GM19035 (cell line): ENCODE measurements around the gene TTLL10.

Source experiments
- ATAC-seq: cut with Tn5 transposase; IDR thresholded peaks from one replicate; pipeline ENCODE4 v1.9.1; 2021; ENCODE audit not compliant: unreplicated experiment

Gene TTLL10

DNA sequence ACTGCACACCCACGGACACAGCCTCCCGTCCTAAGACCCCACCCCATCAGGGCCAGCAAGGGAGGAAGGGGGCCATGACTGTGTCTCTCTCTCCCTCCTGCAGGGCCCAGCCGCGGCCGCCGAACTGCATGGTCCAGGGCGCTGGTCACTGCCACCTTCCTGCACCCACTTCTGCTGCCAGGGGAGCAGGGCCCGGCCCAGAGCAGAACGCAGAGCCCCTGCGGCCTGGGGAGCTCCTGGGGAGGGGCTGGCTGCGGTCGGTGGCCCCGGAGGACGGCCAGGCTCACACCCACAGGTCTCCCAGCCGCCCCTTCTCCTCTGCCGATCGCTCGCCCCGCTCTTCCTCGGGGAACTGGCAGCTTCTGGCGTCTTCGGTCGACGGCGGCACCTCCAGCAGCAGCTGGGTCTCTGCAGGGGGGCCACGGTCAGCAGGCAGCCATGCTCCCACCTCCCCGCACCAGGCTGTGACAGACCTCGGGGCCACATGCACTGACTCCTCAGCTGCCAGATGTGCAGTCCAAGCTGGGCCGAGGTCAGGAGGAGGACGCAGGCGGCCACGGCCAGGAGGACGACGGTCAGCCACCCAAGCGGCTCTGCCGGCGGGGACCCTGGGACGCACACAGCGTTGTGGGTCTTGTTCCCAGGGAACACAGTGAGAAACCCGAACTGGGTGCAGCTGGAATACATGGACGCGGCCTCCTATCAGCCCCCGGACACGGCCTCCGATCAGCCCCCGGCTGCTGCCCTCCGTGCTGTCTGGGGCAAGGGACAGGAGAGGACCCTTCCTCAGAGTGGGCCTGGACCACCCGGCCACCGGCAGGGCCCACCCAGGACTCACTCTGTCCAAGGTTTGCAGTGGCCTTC, 30.1 kb downstream of the TTLL10 start:
- no peak for ATAC-seq

DNA sequence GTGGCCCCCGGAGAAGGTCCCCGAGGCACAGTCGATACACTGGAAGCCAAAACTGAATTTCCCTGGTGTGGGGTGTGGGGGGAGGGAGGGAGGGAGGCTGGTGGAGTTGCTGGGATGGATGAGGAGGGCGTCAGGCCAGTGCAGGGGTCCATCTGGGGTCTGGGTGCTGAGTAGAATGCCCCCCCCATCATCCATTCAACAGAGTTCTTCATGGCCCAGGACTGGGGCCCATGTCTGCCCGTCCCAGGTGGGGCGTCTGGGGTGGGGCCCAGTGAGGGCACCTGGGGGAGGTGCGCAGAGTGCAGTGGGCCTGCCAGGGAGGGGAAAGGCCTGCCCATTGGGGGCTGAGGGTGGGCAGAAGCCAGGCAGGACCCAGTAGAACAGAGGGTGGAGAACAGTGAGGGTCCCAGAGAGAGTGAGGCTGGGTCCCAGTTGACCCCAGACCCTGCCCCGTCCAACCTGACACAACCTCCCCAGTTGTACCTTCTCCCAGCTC, 30.8 kb downstream of the TTLL10 start:
- ATAC-seq: no peak

DNA sequence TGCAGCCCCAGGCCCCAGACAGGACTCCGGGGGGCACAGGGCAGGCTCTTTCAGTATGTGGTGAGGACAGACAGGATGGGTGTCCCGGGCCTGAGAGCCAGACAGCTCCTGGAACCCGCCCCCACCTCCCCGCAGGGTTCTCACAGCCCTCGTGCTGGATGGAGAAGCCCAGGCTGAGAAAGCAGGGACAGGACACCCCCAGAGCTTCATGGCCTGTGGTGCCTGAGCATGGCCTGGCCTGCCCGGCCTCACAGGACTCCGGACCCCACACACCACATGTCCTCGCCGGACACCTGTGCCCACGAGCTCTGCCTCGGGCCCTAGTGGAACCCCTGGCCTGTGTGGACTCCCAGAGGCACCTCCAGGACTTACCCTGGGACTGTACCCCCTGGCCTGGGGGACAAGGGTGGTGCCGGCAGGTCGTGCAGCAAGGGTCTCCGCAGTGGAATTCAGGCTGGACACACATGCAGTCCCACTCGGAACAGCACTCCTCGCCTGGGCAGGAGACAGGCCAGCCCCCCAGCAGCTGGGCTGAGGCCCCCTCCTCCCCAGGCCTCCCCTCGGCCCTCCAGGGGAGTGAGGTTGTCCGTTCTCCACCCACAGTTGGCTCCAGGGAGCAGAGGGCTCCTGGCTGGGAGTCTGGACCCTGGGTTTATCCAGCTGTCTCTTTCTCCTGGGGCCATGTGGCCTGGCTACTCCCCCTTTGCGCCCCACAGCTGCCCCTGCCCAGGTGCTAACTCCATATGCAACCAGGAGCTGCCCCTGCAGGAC, 31.5 kb downstream of the TTLL10 start:
- no peak for ATAC-seq

DNA sequence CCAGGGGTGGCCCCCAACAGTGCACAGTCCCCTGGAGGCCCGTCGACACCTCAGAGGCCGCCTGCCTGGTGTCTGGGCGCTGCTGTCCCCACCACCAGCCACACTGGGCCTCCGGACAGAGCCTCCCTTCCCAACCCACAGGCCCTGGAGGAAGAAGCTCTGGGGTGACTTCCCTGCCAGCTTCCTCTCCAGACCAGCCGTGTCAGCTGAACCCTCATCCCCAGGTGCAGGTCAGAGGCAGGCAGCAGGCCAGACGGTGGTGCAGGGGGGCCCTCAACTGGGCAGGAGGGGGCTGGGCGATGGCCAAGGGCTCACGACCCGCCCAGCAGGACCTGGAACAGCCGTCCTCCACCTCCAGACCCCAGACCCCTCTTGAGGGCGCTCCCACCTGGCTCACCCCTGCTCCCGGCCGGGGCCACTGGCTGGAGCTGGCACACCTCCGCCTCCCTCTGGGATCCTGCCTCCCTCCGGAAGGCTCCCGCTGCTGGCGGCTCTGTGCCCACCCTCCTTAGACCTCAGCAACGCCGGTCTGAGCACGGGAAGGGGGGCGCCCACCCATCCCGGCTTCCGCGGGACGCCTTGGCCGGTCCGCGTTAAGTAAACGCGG, 32.2 kb downstream of the TTLL10 start:
- no peak for ATAC-seq

DNA sequence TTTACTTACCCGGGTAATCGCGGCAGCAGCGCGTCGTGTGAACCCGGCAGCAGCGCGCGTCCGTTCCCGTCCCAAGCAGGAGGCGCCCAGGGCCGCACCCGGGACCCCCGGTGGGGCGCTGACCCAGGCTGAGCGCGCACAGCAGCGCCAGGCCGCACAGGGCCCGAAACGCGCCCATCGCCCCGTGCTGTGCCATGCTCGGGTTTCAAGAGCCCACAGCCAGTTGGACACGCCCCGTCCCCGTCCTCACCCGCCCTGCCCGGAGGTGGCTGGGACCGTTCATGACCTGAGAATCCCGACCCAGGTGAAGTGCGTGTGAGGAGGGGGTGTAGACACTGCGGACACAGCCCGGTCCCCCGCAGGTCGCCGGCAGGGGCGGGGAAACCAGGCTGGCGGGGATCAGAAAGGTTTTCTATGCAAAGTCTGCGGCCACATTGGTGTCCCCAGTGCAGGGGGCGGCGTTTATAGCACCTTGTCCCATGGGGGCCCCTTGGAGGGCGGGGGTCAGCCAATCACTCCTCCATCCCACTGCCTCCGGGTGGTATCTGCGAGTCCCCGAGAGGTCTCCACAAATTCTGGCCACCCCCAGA, 32.8 kb downstream of the TTLL10 start, which contains the start of gene TNFRSF18:
Gene TNFRSF18 (minus strand): TSS at position 217 of the 590 bp plus-strand sequence. CDS start 21 bp downstream, at position 196.
- ATAC-seq: no peak

DNA sequence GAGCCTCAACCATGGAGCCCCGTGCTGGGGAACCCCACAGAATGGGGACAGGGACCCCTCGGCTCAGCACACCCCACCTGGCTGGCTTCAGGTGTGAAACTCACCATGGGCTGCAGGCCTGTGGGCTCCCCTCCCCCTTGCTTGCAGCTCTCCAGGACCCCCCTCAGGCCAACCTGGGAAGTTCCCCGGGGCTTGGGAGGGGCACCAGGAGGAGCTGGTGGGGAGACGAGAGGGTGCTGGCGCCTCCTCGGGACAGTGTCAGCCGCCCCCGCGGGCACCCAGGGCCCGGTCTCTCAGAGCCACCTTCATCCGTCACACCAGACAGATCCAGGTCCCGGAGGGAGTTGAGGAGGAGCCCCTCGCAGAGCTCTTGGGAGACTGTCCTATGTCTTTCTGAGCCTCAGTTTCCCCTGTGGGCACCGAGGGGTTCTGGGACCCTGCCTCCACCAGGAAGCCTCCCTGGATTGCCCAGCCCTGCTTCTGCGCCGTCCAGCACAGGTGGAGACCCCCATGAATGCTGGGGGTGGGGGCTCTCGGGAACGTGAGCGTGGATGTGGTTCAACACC, 33.4 kb downstream of the TTLL10 start:
- ATAC-seq: no peak

DNA sequence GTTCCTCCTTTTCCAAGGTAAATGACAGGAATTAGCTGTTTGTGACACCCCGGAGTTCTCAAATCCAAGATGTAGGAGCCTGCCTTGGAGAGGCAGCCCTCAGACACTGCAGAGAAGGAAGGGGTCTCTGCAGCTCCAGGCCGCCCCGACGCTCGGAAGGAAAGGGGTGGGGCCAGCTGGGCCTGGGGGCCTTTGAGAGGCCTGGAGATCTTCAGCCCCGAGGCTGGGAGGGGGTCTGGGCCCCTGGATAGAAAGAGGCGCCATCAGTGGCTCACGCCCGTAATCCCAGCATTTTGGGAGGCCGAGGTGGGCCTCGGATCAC, 33.9 kb downstream of the TTLL10 start:
- ATAC-seq: no peak

DNA sequence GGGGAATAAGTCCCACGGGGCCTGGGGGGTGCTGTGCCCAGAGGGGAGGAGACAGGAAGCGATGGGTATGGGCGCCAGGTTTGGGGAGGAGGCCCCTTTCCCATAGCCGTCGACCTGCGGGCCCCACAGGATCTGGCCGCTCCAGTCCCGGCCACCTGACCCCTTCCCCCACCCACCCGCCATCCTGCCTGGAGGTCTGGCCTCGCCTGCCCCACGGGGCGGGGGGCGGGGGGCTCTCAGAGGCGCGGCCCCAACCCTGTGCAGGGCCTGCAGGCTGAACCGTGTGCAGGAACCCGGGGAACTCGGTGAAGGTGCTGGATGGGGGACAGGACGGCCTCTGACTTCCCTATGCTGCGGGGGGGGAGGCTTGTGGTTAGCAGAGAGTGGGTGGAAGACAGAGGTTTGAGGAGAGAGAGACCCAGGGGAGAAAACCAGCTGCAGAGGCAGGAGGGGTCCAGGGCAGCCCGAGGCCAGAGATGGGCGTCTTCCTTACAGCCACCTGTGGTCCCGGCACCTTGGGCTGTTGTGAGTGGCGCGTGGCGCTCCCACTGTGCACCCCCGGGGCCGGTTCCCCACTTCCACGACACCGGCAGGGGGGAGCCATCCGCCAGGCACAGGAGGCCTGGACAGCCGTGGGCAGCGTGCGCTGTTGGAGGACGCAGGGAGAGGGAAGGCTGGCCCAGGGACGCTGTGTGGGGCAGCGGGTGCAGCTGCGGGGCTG, 35.2 kb downstream of the TTLL10 start:
- ATAC-seq: no peak

DNA sequence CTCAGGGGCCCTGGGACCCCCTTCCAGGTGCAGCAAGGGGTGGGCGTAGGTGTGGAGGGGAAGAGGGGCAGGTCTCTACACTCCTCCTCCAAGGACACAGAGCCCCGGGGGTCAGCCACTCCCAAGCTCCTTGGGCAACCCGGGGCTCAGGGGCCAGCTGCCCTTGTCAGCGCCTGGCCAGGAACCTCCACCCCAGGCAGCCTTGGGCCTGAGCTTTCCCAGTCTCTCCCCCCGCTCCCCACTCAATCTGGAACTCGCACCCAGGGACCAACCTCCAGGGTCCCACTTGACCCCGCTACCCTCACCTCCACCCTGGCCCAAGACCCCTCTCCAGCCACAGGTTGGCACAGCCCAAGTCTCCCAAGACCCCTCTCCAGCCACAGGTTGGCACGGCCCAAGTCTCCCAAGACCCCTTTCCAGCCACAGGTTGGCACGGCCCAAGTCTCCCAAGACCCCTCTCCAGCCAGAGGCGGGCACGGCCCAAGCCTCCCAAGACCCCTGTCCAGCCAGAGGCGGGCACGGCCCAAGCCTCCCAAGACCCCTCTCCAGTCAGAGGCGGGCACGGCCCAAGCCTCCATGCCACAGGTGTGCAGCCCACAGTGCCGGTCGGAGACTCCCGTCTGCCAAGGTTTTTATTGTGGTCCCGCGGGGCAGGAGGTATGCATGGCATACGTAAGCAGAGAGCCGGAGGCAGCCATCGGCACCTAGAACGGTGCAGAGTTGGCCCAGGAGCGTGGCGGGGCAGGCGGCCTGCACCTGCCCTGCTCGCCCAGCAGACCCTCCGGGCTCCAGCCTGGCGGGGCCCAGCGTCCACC, 37.3 kb downstream of the TTLL10 start:
- ATAC-seq: no peak

DNA sequence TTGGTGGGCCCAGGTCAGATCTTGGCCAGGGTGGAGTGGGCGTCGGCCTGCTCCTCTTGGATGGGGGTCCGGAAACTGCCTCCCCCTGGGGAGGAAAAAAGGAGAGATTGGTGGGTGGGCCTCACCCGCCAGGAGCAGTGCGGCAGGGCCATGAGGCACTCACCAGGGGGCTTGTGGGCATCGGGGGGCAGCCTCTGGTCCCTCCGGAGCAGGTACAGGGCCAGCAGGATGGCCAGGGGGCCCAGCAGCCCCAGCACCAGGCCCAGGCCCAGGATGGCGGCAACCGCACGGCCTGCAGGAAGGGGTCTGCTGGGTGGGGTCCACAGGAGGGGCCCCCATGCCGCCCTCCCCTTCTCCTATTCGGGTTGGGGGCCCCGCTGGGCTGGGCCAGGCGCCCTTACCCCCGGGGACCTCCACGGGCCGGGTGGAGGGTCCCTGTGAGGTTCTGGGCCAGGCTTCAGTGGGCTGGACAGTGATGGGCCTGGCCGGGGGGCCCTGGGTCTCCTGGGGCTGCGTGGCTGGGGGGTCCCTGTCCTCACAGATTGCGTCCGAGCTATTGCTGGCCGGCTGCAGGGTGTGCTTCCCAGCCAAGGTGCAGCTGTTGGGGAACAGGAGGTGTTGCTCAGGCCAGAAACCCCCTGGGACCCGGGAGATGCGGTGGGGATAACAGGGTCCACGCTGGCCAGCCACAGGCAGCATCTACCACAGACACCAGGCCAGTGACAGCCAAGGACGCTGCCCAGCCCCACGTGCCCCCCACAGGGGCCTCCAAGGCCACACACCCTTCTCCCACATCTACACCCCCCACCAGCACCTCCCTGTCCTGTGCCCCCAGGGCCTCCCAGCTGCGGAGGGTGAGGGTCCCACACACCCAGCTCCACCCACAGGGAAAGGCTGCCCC, 38.1 kb downstream of the TTLL10 start:
- ATAC-seq: no peak

DNA sequence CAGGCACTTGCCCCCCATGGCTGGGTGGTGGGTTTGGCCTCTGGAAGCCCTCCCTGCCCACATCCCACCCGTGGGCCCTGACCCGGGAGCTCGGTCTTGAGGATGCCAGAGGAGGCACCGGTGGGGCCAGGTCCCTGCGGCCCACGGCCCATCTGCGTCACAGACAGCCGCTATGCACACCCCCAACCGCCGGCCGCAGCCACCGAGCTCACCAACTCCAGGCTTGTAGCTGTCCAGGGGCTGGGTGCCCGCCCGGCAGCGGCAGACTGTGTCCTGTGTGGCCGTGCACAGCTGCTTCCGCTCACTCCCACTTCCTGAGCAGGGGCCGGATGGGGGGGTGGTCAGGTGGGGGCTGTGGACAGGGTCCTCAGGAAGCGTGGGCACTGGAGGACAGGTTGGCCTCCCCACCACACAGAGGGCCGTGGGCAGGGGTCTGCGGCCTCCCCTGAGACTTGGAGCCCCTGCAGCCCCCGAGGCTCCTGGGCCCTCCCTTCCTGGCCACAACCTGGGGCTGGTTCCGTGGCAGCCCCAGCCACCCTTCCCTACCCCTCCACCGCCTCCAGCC, 39.2 kb downstream of the TTLL10 start:
- ATAC-seq: no peak

DNA sequence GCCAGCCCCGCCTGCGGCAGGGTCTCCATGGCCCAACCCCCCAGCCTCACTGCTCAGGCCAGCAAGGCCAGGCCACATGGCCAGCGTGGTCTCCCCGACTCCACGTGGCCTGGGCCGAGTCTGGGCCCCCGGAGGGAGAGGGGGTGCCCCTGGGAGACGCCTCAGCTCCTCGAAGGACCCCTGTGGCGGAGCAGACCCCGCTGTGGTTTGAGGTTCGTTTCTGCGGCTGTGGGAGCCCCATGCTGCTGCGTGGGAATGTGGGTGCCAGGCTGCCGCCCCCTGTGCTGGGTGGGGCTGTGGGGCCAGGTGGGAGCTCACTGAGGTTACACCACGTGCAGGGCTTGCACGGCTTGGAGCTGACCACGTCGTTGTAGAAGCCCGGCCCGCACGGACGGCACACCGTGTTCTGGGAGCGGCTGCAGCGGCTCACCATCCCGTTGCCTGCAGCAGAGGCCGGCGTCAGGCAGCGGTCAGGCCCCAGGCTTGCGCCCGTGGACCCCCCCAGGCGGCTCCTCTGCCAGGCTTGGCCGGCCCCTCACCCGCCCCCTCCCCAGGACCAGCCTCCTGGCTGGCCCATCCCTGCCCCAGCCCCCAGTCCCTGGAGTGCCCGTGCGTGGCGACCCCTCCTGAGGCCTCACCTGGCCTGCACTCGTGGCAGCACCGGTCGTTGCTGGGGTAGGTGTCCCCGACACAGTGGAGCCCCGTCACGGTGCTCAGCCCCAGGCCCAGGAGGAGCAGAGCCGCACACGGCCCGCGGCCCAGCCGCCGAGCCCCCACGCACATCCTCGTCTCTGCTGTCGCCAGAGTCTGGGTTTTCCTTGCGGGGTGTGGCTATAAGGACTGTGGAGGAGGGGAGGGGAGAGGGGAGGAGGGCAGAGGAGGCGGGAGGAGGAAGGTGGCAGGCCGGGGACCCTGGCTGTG, 39.9 kb downstream of the TTLL10 start, which contains the start of gene TNFRSF4:
Gene TNFRSF4 (minus strand): TSS at position 809 of the 921 bp plus-strand sequence. CDS start 26 bp downstream, at position 783.
- no peak for ATAC-seq

DNA sequence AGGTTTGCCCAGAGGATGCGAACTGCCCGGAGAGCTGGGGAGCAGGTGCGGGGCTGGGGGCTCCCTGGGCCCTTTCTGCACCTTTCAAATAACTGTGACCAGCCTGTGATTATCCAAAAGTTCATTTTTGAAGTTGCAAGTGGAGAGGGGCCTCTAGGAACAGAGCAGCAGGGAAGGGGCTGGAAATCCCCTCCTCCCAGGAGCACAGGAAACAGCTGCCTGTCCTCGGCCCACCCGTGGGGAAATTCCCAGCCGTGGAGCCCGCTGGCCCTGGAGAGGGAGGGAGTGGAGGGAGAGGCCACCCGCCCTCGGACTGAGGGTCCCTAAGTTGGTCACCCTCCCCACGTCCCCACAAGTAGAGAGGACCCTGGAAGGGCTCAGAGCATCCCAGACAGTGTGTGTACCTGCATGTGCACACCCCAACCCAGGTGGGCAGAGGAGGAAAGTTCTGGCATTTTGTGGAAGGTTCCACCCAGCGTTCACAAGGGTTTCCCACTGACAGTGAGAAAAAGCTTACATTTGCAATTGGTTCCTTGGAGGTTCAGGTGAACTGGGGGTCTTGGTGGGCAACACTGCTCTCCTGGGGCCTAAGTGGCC, 41.5 kb downstream of the TTLL10 start:
- no peak for ATAC-seq

DNA sequence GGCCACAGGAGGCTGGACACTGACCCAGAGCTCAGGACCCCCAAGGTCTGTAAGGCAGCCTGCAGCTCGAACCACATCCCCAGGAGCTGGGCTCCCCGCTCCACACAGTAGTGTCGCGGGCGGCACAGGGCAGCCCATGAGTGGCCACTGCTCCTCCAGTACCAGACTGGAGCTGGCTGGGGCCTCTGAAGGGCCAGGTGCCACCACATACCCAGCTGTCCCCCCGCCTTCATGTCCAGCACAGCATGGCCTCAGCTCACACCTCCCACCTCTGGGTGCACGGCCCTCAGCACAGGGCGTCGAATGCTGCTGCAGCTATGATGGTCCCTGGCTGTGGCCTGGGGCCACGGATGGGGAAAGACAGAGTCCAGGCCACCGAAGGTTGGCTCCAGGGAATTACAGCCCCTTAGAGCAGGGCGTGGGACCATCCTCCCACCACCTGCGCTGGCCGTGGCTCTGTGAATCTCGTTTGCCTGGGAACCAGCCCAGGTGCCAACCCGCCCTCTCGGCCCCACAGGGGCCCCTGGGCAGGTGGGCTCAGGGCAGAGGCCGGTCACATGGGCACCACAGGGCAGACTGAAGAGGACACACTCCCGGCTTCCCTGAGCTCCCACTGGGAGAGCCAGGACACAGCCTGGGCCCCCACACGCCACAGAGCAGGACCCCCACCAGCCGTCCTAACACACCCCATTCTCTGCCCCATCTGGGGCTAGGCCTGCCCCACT, 42.4 kb downstream of the TTLL10 start:
- ATAC-seq: no peak

DNA sequence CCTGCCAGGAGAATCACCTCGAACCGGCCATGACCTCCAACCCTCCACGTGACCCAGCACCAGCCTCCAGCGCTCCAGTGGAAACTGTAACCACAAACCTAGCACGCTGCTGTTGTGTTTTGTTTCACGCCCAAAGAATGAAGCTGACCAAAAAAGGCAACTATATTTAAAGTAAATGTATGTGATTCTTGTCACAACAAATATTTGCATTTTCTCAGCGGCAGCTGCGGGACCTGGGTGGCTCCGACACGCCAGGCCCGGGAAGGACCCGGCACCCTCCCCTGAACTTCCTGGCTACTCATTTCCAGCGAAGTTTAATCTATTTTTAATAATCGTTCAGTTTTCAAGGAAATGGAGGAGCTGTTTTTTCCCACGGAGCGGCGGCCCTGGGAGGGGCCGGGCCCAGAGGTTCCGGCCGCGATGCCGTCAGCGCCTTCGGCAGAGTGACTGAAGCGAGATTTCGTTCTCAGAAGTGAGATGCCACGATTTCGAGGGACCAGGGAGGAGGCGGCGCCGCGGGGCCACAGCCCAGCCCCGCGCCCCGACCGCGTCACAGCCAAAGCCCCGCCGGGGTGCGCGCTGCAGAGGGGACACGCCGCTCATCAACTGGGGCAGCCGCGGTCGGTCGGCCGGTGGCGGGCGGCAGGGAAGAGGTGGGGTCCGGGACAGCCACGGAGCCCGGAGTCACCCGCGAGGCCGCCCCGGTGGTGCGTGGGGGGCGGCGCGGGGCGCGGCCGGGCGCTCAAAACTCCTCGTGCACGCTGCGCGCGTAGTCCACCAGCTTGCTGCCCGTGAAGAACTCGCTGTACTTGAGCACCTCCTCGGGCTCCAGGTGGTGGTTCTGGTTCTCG, 43.3 kb downstream of the TTLL10 start:
- ATAC-seq: no peak
